Brain microvascular endothelial cell (primary cell): ENCODE data around the gene ROS1.
"Not testable (repeated sequence)": the region's sequence is repeated elsewhere in the genome, so short reads cannot be mapped to it uniquely, and the experiment has no call there.

ENCODE experiments used
- DNase-seq: peaks from one replicate; pipeline ENCODE4 v3.0.0-alpha.2; 2020
- H3K27ac ChIP-seq: fragments of 250-450 bp; sonication (Bioruptor Pico); 2 replicates; pipeline ENCODE4 v1.5.1; 2020; ENCODE audit warnings: mild to moderate bottlenecking, moderate library complexity
- H3K27me3 ChIP-seq: fragments of 250-450 bp; sonication (Bioruptor Pico); replicated peaks from 2 replicates; pipeline ENCODE4 v1.5.1; 2020; ENCODE audit warnings: mild to moderate bottlenecking
- H3K36me3 ChIP-seq: fragments of 250-450 bp; sonication (Bioruptor Pico); replicated peaks from 2 replicates; pipeline ENCODE4 v1.5.1; 2020; ENCODE audit warnings: mild to moderate bottlenecking
- H3K4me3 ChIP-seq: 2 replicates; pipeline ENCODE4 v1.5.1; 2011; ENCODE audit warnings: low read depth, mild to moderate bottlenecking, control low read depth, low read length, moderate library complexity
- CTCF ChIP-seq: IDR thresholded peaks from 2 replicates; pipeline ENCODE4 v1.5.1; 2011; ENCODE audit warnings: low read depth, mild to moderate bottlenecking, moderate library complexity, low read length, control low read depth, inconsistent platforms; ENCODE audit errors: missing control alignments
- in situ Hi-C: cut with HindIII; loops from 2 replicates; pipeline ENCODE4 v1.10.0; 2017; ENCODE audit warnings: low sequenced_read_pairs, low pct_ligation_motif_present

Gene ROS1

GRCh38 chr6:117425431-117426153 lies at the start of gene ROS1:
Gene ROS1 (minus strand): TSS chr6:117425942. CDS start chr6:117425656, 286 bp downstream.
- no peak for DNase-seq
- no peak within 1 kb of the TSS for H3K4me3 ChIP-seq
- no peak within 1 kb of the TSS for H3K27ac ChIP-seq
- H3K36me3 ChIP-seq: no peaks in the 10 kb centered on the region
- TF ChIP-seq CTCF: no peak
- H3K27me3 ChIP-seq: no peaks in the 10 kb centered on the region
- in situ Hi-C loops: no loop called here

GRCh38 chr6:117473401-117473800 lies 47.7 kb upstream of the ROS1 start:
- no peak overlapping the region for H3K27ac ChIP-seq
- in situ Hi-C loops: loop anchor here (25.0 kb wide), 1 partner anchor 89 kb away; no protein-coding TSS in a partner anchor
- TF ChIP-seq CTCF: no peak
- no peak overlapping the region for H3K4me3 ChIP-seq
- no peaks in the 10 kb centered on the region for H3K27me3 ChIP-seq
- DNase-seq: no peak
- no peaks in the 10 kb centered on the region for H3K36me3 ChIP-seq

GRCh38 chr6:117472667-117473066 lies 46.9 kb upstream of the ROS1 start:
- H3K27me3 ChIP-seq: no peaks in the 10 kb centered on the region
- in situ Hi-C loops: loop anchor here (25.0 kb wide), 1 partner anchor 90 kb away; no protein-coding TSS in a partner anchor
- no peak for TF ChIP-seq CTCF

GRCh38 chr6:117469791-117470190 lies 44.0 kb upstream of the ROS1 start:
- no peak overlapping the region for H3K4me3 ChIP-seq
- in situ Hi-C loops: loop anchor here (25.0 kb wide), 1 partner anchor 93 kb away; no protein-coding TSS in a partner anchor
- no peaks in the 10 kb centered on the region for H3K27me3 ChIP-seq
- no peaks in the 10 kb centered on the region for H3K36me3 ChIP-seq
- TF ChIP-seq CTCF: no peak
- DNase-seq: no peak
- no peak overlapping the region for H3K27ac ChIP-seq

More at GRCh38 chr6:117472667-117473066, 46.9 kb upstream of the ROS1 start:
- Histone ChIP-seq H3K36me3 (no peaks in the 10 kb centered on the region), H3K27ac (no peak overlapping the region), H3K4me3 (no peak overlapping the region)
- DNase-seq: no peak

GRCh38 chr6:117469356-117469755 lies 43.6 kb upstream of the ROS1 start:
- DNase-seq: no peak
- Histone ChIP-seq H3K4me3 (no peak overlapping the region), H3K36me3 (no peaks in the 10 kb centered on the region), H3K27me3 (no peaks in the 10 kb centered on the region), H3K27ac (no peak overlapping the region)
- in situ Hi-C loops: loop anchor here (25.0 kb wide), 1 partner anchor 93 kb away; no protein-coding TSS in a partner anchor
- TF ChIP-seq CTCF: no peak

- DNase-seq: not testable (repeated sequence)
These were observed 42.8 kb upstream of the ROS1 start for GRCh38 chr6:117468527-117468926.

More at GRCh38 chr6:117468527-117468926, 42.8 kb upstream of the ROS1 start:
- H3K36me3 ChIP-seq, H3K27ac ChIP-seq, H3K4me3 ChIP-seq, H3K27me3 ChIP-seq: not testable (repeated sequence)
- in situ Hi-C loops: loop anchor here (25.0 kb wide), 1 partner anchor 94 kb away; no protein-coding TSS in a partner anchor
